GM08714 (cell line): ENCODE measurements around the gene AOC3.

Experiments used
- H3K4me3 ChIP-seq: fragments of 200-500 bp; sonication (Bioruptor generic); 2 replicates; pipeline ENCODE4 v1.5.1; 2014; ENCODE audit warnings: mild to moderate bottlenecking, low read length, inconsistent platforms
- ZNF274 ChIP-seq: IDR thresholded peaks from 2 replicates; pipeline ENCODE4 v1.6.1; 2012; ENCODE audit warnings: mild to moderate bottlenecking, low read depth, low read length

AOC3 gene, protein sequence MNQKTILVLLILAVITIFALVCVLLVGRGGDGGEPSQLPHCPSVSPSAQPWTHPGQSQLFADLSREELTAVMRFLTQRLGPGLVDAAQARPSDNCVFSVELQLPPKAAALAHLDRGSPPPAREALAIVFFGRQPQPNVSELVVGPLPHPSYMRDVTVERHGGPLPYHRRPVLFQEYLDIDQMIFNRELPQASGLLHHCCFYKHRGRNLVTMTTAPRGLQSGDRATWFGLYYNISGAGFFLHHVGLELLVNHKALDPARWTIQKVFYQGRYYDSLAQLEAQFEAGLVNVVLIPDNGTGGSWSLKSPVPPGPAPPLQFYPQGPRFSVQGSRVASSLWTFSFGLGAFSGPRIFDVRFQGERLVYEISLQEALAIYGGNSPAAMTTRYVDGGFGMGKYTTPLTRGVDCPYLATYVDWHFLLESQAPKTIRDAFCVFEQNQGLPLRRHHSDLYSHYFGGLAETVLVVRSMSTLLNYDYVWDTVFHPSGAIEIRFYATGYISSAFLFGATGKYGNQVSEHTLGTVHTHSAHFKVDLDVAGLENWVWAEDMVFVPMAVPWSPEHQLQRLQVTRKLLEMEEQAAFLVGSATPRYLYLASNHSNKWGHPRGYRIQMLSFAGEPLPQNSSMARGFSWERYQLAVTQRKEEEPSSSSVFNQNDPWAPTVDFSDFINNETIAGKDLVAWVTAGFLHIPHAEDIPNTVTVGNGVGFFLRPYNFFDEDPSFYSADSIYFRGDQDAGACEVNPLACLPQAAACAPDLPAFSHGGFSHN

DNA sequence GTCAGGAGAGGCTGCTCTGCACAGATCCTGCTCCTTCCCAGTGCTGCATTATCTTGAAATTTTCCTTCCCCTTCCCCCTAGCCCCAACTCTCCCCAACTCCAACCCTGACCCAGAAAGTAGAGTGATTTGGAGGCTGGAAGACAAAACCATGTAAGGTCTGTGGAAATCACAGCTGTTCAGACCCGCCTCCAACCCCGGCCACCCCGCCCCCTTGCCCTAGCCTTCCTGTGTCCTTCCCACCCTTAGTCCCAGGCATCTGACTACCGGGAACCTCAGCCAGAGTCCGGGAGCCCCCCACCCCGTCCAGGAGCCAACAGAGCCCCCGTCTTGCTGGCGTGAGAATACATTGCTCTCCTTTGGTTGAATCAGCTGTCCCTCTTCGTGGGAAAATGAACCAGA is at the start of gene AOC3:
Gene AOC3, plus strand, starts transcription at position 246 of the 400 bp plus-strand sequence. Its CDS starts 145 bp downstream, at position 391.
- no peak for TF ChIP-seq ZNF274
- H3K4me3 ChIP-seq, result no peak within 1 kb of the TSS

DNA sequence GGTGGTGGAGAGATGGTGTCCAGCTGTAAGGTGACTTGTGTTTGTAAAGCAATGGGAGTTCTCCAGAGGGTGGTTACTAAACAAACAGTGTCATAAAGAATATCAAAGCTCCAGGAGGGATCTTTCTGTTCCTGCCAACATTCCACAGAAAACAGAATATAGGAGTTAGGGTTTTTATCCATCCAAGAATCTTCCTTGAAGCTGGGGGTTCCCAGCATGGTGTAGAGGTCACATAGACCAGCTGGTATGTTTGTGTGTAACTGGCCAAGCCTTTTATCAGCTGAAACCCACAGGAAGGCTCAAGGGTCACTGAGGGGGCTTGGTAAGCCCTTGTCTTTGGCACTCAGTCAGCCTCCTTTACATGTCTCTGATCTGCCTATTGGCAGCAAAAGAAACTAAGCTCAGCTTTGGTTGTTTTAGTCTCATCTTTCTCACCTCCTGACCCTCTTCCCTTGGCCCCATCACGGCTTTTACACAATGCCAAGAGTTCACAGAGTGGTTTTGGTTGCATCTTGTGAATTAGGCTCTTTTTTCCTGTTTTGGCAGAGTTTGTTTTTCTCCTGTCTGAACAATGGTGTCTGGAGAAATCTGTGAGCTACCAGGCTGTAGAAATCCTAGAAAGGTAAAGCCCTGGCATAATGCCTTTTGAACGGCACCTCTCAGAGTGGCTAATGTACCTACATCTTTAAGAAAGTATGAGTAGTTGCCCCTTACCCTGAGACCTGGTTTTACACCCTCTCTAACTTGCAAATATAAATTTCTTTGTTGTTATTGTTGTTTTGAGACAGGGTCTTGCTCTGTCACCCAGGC is 47.7 kb upstream of the AOC3 start:
- TF ChIP-seq ZNF274, result no peak
- H3K4me3 ChIP-seq, result no peak overlapping the region

DNA sequence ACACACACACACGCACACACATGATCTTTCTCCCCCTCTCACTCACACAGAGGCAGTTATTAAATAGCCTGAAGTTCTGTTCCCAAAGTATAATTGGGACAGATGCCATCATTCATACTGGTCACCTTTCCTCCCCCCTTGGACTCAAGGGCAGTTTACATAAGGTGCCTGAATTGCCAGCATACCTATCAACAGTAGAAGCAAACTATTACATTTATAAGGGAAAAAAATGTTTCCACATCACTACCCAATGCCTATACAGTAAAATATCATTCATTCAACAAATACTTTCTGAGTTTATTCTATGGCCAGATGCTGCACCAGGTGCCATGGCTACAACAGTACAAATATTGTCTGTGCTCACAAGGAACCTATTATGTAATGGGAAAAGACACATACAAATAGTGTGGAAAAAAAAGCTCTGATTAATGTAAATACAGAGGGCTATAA is 46.1 kb upstream of the AOC3 start:
- TF ChIP-seq ZNF274, result no peak
- no peak overlapping the region for H3K4me3 ChIP-seq

DNA sequence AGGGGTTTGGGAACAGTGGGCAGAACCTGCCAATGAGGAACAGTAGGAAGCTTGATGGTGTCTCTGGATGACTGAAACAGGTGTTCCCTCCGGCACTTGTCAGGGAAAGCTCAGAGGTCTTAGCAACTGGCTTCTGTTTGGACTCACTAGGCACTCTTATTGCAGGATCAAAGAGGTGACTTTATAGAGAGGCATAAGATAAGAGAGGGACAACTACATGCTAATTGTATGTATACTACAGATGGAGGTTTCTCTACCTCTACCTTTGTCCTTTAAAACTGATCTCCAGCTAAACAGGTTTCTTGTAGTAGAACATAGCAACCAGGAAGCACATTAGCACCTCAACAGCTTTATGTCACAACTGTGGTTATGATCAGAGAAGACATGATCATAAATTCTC is 44.8 kb upstream of the AOC3 start:
- TF ChIP-seq ZNF274, result no peak
- H3K4me3 ChIP-seq, result no peak overlapping the region

DNA sequence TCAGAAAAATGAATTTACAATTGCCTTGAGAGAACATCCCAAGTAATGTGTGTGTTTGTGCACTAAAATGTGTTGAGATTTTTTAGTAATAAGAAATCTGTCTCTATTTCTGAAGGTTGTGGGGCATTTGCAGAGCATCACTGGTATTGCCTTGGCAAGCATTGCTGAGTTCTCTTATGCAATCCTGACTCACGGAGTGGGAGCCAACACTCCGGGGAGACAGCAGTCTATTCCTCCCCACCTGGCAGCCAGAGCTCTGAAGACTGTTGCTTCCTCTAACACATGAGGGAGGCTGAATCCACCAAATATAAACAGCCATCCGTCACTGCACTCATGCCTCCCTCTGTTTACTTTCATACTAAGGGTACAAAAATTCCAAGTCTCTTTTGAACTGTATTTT is 41.7 kb upstream of the AOC3 start:
- no peak for TF ChIP-seq ZNF274
- no peak overlapping the region for H3K4me3 ChIP-seq

DNA sequence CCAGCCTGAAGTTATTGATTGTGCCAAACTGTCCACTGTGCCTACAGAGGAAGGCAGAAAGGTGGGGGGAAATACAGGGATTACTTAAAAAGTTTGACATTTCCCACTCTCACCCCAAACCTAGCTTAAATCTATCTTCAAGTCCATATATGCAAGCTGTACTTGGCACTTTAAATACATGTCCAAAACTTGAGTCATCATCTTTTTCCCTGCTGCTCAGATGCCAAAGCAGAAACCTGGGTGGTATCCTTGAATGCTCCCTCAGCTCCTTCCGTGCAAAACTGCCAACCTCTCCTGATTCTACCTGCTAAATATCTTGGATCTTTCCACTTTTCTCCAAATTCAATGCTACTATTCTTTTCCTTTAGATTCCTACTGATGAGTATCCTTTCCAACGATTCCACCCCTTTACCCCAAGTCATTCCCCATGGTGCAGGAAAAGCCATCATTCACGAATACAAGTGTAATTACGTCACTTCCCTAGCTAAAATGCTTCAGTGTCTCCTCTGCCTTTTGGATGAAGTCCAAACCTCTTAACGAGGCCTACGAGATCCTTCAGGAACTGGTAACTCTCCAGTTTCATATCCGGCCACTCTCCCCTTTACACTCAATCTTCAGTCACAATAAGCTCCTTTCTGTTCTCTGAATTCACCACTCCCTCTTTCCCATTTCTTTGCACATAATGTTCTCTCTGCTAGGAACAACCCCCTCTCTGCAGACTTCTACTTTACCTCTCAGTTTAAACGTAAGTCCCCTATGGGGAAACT is 36.2 kb upstream of the AOC3 start:
- no peak for TF ChIP-seq ZNF274
- H3K4me3 ChIP-seq, result no peak overlapping the region

DNA sequence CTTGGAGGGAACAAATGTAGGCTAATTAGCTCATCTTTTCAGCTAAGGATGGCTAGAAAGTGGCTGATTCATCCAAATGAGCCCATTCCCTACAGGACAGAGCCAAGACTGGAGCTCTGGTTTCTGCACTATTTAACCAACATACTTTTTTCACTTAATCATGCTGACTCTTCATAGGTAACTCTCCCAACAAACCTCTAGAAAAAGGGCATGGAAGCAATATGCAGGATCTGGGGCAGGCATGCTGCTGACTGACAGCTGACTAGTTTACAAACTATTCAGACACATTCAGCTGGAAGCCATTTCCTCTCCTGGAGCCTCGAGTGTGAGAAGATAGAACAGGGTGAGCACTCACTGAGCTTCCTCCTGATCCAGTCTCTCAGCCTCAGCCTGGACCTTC is 33.1 kb upstream of the AOC3 start:
- no peak overlapping the region for H3K4me3 ChIP-seq
- no peak for TF ChIP-seq ZNF274

DNA sequence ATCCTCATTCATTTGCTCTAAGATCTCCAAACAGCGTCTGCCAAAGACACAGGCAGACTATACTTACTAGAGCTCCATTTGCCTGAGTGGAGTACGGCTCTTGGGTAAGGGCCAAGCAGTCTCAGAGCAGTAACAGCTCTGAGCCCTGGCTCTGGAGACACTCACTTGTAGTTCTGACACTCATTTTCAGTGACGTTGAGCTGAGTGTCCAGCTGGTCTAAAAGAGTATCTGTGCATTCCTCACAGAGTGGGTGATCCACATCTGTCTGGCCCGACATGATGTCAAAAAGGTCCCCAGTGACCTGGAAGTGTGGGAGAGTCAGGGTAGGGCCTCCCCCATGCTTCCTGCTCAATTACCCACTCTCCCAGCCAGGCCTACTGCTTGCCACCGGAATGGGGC is 32.6 kb upstream of the AOC3 start:
- no peak overlapping the region for H3K4me3 ChIP-seq
- no peak for TF ChIP-seq ZNF274

DNA sequence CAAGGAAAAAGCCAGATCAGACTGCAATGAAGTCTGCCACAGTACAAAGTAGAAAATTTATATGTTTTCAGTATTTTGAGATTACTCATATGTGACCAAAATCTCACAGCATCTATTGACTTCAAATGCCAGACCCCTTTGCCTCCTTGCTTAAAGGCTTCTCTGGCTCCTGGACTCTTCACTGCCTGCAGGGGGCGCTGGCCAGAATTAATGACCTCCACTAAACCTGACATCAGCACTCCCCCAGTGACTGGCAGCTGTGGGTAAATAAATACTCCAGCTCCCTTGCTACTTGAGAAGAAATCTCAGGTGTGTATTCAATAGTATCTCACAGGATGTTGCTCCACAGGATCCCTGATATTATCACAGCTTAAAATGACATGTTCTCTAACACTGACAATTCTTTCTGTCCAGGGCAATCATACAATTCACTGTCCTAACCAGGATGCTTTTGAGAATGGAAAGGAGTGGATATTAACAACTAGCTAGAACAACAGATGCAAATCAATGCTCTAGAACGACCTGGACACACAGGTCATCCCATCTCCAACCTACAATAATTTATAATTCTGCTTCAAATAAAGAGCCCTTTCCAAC is 31.0 kb upstream of the AOC3 start:
- H3K4me3 ChIP-seq, result no peak overlapping the region
- no peak for TF ChIP-seq ZNF274

DNA sequence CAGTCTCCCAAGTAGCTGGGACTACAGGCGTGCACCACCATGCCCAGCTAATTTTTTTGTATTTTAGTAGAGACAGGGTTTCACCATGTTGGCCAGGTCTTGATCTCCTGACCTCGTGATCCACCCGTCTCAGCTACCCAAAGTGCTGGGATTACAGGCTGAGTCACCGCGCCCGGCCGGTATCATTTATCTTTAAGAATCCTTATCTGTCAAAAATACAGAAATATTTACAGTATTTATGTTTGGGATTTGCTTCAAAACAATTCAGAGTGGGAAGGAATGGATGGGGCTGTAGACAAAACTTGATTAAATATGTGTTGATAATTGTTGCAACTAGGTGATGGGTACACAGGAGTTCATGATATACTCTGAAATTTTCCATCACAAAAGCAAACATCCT is 29.8 kb upstream of the AOC3 start:
- no peak for TF ChIP-seq ZNF274
- no peak overlapping the region for H3K4me3 ChIP-seq

DNA sequence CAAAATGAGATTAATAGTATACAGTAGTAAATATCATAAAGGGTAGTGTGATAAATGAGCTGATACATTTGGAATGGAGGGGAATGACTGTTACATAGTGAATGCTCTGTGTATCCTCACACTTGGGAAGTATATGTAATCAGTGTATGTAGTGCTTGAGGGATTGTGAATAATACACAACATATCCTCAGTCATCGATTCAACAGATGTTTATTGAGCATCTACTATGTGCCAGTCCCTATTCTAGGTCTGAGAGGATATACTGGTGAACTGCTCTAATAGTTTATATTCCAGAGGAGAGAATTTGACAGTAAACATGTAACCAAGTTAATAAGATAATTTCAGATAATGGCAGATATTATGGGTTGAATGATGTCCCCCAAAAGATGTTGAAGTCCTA is 23.5 kb upstream of the AOC3 start:
- H3K4me3 ChIP-seq, result no peak overlapping the region
- no peak for TF ChIP-seq ZNF274

DNA sequence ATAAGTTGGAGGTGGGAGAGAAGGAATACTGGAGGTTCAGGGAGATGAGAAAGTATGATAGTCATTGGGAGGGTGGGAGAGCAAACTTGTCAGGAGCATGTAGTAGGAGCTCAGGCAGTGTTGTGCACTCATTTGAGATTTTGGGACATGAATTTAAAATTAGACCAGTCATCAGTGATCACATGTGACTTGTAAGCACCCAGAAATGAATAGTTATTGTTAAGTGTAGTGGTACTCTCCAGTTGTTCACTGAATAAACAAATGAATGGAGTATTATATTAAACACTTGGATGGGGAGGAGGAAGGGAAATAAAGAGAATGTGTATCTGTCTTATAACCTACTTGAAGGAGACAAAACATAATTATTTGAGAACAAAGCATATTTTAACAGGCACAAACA is 20.0 kb upstream of the AOC3 start:
- no peak overlapping the region for H3K4me3 ChIP-seq
- TF ChIP-seq ZNF274, result no peak

DNA sequence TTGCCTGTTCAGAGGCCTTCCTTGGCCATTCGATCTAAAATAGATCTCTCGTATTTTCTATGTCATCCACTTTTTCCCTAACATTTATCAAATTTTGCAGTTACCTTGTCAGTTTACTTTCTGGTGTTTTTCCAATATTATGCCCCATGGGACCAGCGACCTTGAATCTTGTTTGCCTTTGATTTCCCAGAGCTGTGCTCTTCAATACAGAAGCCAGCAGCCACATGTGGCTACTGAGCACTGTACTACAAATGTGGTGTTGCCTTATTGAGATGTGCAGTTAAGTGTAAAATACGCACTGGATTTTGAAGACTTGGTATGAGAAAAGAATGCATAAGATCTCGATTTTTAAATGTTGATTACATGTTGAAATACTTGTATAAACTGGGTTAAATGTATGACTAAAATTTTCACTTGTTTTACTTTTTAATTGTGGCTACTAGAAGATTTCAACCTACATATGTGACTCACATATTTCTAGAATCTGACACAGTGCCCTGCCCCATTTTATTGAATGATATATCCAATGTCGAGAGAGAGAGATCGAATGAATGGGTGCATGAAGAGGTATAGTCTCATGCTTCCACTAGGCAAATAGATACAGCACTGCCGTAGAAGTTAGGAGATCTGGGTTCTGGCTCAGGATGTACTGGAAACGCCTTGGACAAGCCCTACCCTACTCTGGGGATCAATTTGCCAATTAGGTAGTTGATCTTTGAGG is 18.6 kb upstream of the AOC3 start:
- no peak for TF ChIP-seq ZNF274
- H3K4me3 ChIP-seq, result peak overlapping the region; percentile 95
